ENCODE data around the gene IER2. TPM values are rescaled to one million over a fixed set of nuclear protein-coding genes. Genes with fewer than 3 reads are reported as not detected.

The IER2 gene
- total and polyA plus RNA-seq, 9 of the 15 experiments (the other 6 are each of a cell fraction or from before 2014, with no cell fraction given), result 4.5 to 205 (median 23.7) TPM

DNA sequence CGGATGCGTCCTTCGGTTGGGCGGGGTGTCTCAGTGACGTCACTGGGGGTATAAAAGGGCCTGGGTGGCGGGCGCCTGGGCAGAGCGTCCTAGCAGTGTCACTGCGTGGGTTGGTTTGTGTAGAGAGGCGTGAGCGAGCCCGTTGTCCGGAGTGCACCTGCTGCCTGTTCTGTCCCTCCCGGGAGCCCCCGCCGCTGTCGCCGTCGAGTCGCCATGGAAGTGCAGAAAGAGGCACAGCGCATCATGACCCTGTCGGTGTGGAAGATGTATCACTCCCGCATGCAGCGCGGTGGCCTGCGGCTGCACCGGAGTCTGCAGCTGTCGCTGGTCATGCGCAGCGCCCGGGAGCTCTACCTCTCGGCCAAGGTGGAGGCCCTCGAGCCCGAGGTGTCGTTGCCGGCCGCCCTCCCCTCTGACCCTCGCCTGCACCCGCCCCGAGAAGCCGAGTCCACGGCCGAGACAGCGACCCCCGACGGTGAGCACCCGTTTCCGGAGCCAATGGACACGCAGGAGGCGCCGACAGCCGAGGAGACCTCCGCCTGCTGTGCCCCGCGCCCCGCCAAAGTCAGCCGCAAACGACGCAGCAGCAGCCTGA is 2.9 kb downstream of the IER2 start (continued):
- peak; percentile 96 for TF ChIP-seq CREM (IDR thresholded peaks at IDR 0.05; ENCODE audit: low read depth)
- TF ChIP-seq ZNF23 (CRISPR knock-in tag; IDR thresholded peaks at IDR 0.05), result no peak
- no peak for TF ChIP-seq STAT5B (CRISPR knock-in tag; IDR thresholded peaks at IDR 0.05)
- no peak; the same call in 1 of the 2 replicates for TF ChIP-seq C11orf30 (IDR thresholded peaks at IDR 0.05; ENCODE audit: low read depth)
- TF ChIP-seq SRSF7 (optimal IDR thresholded peaks at IDR 0.05; ENCODE audit: low read depth, low read length), result peak; percentile 56
- TF ChIP-seq PTRF (tag; IDR thresholded peaks at IDR 0.05), result no peak
- no peak for TF ChIP-seq HES1 (IDR thresholded peaks at IDR 0.05; ENCODE audit: low read depth)
- no peak for TF ChIP-seq COPS2 (conservative IDR thresholded peaks at IDR 0.05)
- no peak for TF ChIP-seq PHF20 (IDR thresholded peaks at IDR 0.05; ENCODE audit: partially characterized antibody)
- TF ChIP-seq HMG20B (CRISPR knock-in tag; IDR thresholded peaks at IDR 0.05), result no peak
- no peak for TF ChIP-seq TCF7 (IDR thresholded peaks at IDR 0.05; ENCODE audit: borderline replicate concordance)
- TF ChIP-seq RBM34 (IDR thresholded peaks at IDR 0.05; ENCODE audit: borderline replicate concordance, insufficient read depth, low read length), result no peak
- no peak for TF ChIP-seq DMBX1 (CRISPR knock-in tag; IDR thresholded peaks at IDR 0.05; ENCODE audit: borderline replicate concordance)
- peak; percentile 100 for TF ChIP-seq POLR2B (IDR thresholded peaks at IDR 0.05; ENCODE audit: low read depth, partially characterized antibody)
- no peak; the same call in 1 of the 2 replicates for TF ChIP-seq ZFP30 (CRISPR knock-in tag; IDR thresholded peaks at IDR 0.05; ENCODE audit: borderline replicate concordance)
- TF ChIP-seq SP1 (CRISPR knock-in tag; IDR thresholded peaks at IDR 0.05), result peak; percentile 93
- TF ChIP-seq SMARCE1 (IDR thresholded peaks at IDR 0.05), result no peak
- TF ChIP-seq ZNF197 (CRISPR knock-in tag; IDR thresholded peaks at IDR 0.05; ENCODE audit: low read depth), result peak; percentile 81; the same call in 1 of the 2 replicates
- no peak for TF ChIP-seq ZNF512 (tag; IDR thresholded peaks at IDR 0.05)
- no peak for TF ChIP-seq SLC30A9 (CRISPR knock-in tag; IDR thresholded peaks at IDR 0.05)
- TF ChIP-seq CHD4 (IDR thresholded peaks at IDR 0.05; ENCODE audit: insufficient read depth, insufficient replicate concordance, low read depth, low read length, poor library complexity, severe bottlenecking), result no peak
- no peak for TF ChIP-seq ZFPM2 (CRISPR knock-in tag; IDR thresholded peaks at IDR 0.05)
- TF ChIP-seq ESRRA (IDR thresholded peaks at IDR 0.05; ENCODE audit: borderline replicate concordance, low read depth), result 0 out of 2 replicates have a peak, but pooled peaks have one; percentile 6
- TF ChIP-seq, protein P1, sequence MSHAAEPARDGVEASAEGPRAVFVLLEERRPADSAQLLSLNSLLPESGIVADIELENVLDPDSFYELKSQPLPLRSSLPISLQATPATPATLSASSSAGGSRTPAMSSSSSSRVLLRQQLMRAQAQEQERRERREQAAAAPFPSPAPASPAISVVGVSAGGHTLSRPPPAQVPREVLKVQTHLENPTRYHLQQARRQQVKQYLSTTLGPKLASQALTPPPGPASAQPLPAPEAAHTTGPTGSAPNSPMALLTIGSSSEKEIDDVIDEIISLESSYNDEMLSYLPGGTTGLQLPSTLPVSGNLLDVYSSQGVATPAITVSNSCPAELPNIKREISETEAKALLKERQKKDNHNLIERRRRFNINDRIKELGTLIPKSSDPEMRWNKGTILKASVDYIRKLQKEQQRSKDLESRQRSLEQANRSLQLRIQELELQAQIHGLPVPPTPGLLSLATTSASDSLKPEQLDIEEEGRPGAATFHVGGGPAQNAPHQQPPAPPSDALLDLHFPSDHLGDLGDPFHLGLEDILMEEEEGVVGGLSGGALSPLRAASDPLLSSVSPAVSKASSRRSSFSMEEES (CRISPR knock-in tag; IDR thresholded peaks at IDR 0.05), result no peak
- no peak for TF ChIP-seq DIDO1 (tag; IDR thresholded peaks at IDR 0.05; ENCODE audit: low read depth)
- TF ChIP-seq HNRNPL (IDR thresholded peaks at IDR 0.05; ENCODE audit: low read depth, low read length), result peak; percentile 98
